H1 (cell line): ENCODE measurements around the gene TENT4B. TPM values are rescaled to one million over a fixed set of nuclear protein-coding genes. Genes with fewer than 3 reads are reported as not detected.

Experiments used
- BACH1 ChIP-seq: IDR thresholded peaks from 2 replicates; pipeline ENCODE4 v1.6.1; 2012; ENCODE audit warnings: low read length, improper control_type of control experiment
- CTBP2 ChIP-seq: IDR thresholded peaks from 2 replicates; pipeline ENCODE4 v1.7.0; 2011; ENCODE audit warnings: borderline replicate concordance, mild to moderate bottlenecking, moderate library complexity, mixed read lengths, low read length; ENCODE audit not compliant: insufficient read depth, insufficient read length
- GABPA ChIP-seq: IDR thresholded peaks from 2 replicates; pipeline ENCODE4 v1.6.1; 2011; ENCODE audit warnings: mild to moderate bottlenecking, low read length, moderate library complexity, borderline replicate concordance; ENCODE audit not compliant: insufficient read depth
- HDAC6 ChIP-seq: IDR thresholded peaks from one replicate; pipeline ENCODE4 v1.7.1; 2012; ENCODE audit warnings: low read depth, mild to moderate bottlenecking, inconsistent platforms, low read length, moderate library complexity
- JUND ChIP-seq: IDR thresholded peaks from 2 replicates; pipeline ENCODE4 v1.6.1; 2011; ENCODE audit warnings: mild to moderate bottlenecking, improper control_type of control experiment, low read length
- PHF8 ChIP-seq: fragments of 200-600 bp; sonication (generic); conservative IDR thresholded peaks from 2 replicates; pipeline ENCODE4 v1.7.1; 2012; ENCODE audit warnings: low read depth, mild to moderate bottlenecking, inconsistent platforms, low read length, moderate library complexity
- TAF1 ChIP-seq: IDR thresholded peaks from 2 replicates; pipeline ENCODE4 v1.6.1; 2011; ENCODE audit warnings: mild to moderate bottlenecking, low read depth, low read length
- TCF12 ChIP-seq: IDR thresholded peaks from 2 replicates; pipeline ENCODE4 v1.6.1; 2011; ENCODE audit warnings: low read depth, mild to moderate bottlenecking, low read length
- polyA plus RNA-seq, 7 experiments: library from polyadenylated mRNA; depleted of rRNA in 3 of 7; stranded (reverse) in 5 of 7; unstranded in 2 of 7; fragments of >200 nt in 5 of 7; fragments of 200-250 nt in 2 of 7; gene quantifications; 1 replicate in 5 of 7; 2 replicates in 1 of 7; 4 replicates in 1 of 7; pipeline versions ENCODE4 v1.2.1 to v1.2.3, GENCODE V29; 2011 to 2013; ENCODE audit warnings: missing spikeins in 2 of 7, mixed read lengths in 2 of 7
- total RNA-seq: library from RNA; stranded (reverse); fragmentation: NEBNext Ultra II Directional; extraction: Animal tissue kit (Norgen Biotek cat#: 25700); gene quantifications from 2 replicates; pipeline ENCODE4 v1.2.1, GENCODE V29; 2021
- TF ChIP-seq, protein P1 (sequence below): fragments of 300-600 bp; sonication (generic); IDR thresholded peaks from 2 replicates; pipeline ENCODE4 v1.7.1; 2012; ENCODE audit warnings: low read length, moderate library complexity, mild to moderate bottlenecking, inconsistent platforms; ENCODE audit not compliant: insufficient replicate concordance

The TENT4B gene
- total and polyA plus RNA-seq, 2 of the 8 experiments (the other 6 are each of a cell fraction or from before 2014, with no cell fraction given) = 4.2 to 15.7 TPM

DNA sequence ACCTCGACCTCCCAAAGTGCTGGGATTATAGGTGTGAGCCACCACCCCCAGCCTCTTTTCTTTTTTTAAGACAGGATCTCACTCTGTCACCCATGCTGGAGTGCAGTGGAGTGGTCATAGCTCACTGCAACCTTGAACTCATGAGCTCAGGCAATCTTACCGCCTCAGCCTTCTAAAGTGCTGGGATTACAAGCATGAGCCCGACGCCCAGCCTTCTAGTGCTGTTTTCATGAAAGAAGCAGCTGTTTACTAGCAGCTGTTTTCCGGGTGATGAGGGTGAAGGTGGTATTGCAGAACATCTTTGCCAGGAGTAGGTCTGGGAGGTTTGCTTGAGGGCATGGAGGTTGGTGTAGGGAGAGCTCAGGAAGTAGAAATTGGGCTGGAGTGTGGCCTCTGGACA lies 115.2 kb downstream of the TENT4B start (continued):
- TF ChIP-seq, protein P1, sequence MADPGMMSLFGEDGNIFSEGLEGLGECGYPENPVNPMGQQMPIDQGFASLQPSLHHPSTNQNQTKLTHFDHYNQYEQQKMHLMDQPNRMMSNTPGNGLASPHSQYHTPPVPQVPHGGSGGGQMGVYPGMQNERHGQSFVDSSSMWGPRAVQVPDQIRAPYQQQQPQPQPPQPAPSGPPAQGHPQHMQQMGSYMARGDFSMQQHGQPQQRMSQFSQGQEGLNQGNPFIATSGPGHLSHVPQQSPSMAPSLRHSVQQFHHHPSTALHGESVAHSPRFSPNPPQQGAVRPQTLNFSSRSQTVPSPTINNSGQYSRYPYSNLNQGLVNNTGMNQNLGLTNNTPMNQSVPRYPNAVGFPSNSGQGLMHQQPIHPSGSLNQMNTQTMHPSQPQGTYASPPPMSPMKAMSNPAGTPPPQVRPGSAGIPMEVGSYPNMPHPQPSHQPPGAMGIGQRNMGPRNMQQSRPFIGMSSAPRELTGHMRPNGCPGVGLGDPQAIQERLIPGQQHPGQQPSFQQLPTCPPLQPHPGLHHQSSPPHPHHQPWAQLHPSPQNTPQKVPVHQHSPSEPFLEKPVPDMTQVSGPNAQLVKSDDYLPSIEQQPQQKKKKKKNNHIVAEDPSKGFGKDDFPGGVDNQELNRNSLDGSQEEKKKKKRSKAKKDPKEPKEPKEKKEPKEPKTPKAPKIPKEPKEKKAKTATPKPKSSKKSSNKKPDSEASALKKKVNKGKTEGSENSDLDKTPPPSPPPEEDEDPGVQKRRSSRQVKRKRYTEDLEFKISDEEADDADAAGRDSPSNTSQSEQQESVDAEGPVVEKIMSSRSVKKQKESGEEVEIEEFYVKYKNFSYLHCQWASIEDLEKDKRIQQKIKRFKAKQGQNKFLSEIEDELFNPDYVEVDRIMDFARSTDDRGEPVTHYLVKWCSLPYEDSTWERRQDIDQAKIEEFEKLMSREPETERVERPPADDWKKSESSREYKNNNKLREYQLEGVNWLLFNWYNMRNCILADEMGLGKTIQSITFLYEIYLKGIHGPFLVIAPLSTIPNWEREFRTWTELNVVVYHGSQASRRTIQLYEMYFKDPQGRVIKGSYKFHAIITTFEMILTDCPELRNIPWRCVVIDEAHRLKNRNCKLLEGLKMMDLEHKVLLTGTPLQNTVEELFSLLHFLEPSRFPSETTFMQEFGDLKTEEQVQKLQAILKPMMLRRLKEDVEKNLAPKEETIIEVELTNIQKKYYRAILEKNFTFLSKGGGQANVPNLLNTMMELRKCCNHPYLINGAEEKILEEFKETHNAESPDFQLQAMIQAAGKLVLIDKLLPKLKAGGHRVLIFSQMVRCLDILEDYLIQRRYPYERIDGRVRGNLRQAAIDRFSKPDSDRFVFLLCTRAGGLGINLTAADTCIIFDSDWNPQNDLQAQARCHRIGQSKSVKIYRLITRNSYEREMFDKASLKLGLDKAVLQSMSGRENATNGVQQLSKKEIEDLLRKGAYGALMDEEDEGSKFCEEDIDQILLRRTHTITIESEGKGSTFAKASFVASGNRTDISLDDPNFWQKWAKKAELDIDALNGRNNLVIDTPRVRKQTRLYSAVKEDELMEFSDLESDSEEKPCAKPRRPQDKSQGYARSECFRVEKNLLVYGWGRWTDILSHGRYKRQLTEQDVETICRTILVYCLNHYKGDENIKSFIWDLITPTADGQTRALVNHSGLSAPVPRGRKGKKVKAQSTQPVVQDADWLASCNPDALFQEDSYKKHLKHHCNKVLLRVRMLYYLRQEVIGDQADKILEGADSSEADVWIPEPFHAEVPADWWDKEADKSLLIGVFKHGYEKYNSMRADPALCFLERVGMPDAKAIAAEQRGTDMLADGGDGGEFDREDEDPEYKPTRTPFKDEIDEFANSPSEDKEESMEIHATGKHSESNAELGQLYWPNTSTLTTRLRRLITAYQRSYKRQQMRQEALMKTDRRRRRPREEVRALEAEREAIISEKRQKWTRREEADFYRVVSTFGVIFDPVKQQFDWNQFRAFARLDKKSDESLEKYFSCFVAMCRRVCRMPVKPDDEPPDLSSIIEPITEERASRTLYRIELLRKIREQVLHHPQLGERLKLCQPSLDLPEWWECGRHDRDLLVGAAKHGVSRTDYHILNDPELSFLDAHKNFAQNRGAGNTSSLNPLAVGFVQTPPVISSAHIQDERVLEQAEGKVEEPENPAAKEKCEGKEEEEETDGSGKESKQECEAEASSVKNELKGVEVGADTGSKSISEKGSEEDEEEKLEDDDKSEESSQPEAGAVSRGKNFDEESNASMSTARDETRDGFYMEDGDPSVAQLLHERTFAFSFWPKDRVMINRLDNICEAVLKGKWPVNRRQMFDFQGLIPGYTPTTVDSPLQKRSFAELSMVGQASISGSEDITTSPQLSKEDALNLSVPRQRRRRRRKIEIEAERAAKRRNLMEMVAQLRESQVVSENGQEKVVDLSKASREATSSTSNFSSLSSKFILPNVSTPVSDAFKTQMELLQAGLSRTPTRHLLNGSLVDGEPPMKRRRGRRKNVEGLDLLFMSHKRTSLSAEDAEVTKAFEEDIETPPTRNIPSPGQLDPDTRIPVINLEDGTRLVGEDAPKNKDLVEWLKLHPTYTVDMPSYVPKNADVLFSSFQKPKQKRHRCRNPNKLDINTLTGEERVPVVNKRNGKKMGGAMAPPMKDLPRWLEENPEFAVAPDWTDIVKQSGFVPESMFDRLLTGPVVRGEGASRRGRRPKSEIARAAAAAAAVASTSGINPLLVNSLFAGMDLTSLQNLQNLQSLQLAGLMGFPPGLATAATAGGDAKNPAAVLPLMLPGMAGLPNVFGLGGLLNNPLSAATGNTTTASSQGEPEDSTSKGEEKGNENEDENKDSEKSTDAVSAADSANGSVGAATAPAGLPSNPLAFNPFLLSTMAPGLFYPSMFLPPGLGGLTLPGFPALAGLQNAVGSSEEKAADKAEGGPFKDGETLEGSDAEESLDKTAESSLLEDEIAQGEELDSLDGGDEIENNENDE = no peak
- TF ChIP-seq TCF12 = no peak
- no peak for TF ChIP-seq CTBP2
- no peak for TF ChIP-seq JUND
- no peak for TF ChIP-seq GABPA
- no peak for TF ChIP-seq PHF8
- TF ChIP-seq BACH1 = no peak
- no peak for TF ChIP-seq HDAC6
- TF ChIP-seq TAF1 = no peak
